GM12878 (cell line): Measurements from ENCODE around the gene MYT1. TPM values are rescaled to one million over a fixed set of nuclear protein-coding genes. Genes with fewer than 3 reads are reported as not detected.
A peak's percentile ranks its signal among the peaks of the same experiment; 100 is the strongest.

Source experiments
- ATAC-seq: fragments of 200-7000 bp; cut with Tn5 transposase; 3 replicates; pipeline ENCODE4 v1.9.1; 2020; ENCODE audit warnings: mild to moderate bottlenecking, moderate library complexity
- BruUV-seq: library from RNA; stranded (reverse); fragments of 400-500 nt; replicated peaks from 2 replicates; lab custom pipeline; 2021; lab: Mats Ljungman, UMichigan
- CTCF ChIA-PET: fragments of 300-600 bp; sonication (Branson Sonifier 250); formaldehyde crosslinking; extraction: SDS; loops from one replicate; lab custom pipeline; 2021; ENCODE audit warnings: inconsistent platforms; lab: Yijun Ruan, JAX
- POLR2A ChIA-PET: fragments of 350-600 bp; formaldehyde crosslinking; extraction: SDS; loops from one replicate; lab custom pipeline; 2021; ENCODE audit warnings: inconsistent platforms; lab: Charles Lee
- RAD21 ChIA-PET: fragments of 300-600 bp; sonication (Branson Sonifier 250); formaldehyde crosslinking; loops from one replicate; lab custom pipeline; 2023; ENCODE audit warnings: antibody characterized with exemption; ENCODE audit not compliant: unreplicated experiment; lab: Charles Lee
- SMC1A ChIA-PET: fragments of 300-600 bp; sonication (Branson Sonifier 250); formaldehyde crosslinking; loops from one replicate; lab custom pipeline; 2023; ENCODE audit not compliant: unreplicated experiment, uncharacterized antibody; lab: Charles Lee
- DNase-seq: peaks from one replicate; pipeline ENCODE4 v3.0.0-alpha.2; 2011; ENCODE audit warnings: low read depth, low spot score
- FAIRE-seq: peaks from 3 replicates; lab custom pipeline; 2011; peaks lifted over from hg19 to GRCh38; lab: Jason Lieb, UNC
- H2AFZ ChIP-seq: 2 replicates; pipeline ENCODE4 v1.6.0; 2011; ENCODE audit warnings: low read depth, low read length, control low read depth; ENCODE audit not compliant: control insufficient read depth
- H3K27ac ChIP-seq: 2 replicates; pipeline ENCODE4 v1.5.1; 2011; ENCODE audit warnings: control low read depth; ENCODE audit not compliant: control insufficient read depth, insufficient read depth
- H3K27me3 ChIP-seq, 2 experiments: replicated peaks in 1 of 2; 2 replicates each; pipeline versions ENCODE4 v1.6.0 to v1.6.1; 2011; ENCODE audit warnings: low read length in 1 of 2; ENCODE audit not compliant: control insufficient read depth in 2 of 2, insufficient read depth in 2 of 2
- H3K36me3 ChIP-seq, 2 experiments: 2 replicates each; pipeline ENCODE4 v1.5.1; 2011; ENCODE audit warnings: low read length in 1 of 2; ENCODE audit not compliant: control insufficient read depth in 2 of 2, insufficient read depth in 2 of 2
- H3K4me1 ChIP-seq: 2 replicates; pipeline ENCODE4 v1.6.1; 2011; ENCODE audit warnings: mild to moderate bottlenecking, low read length, moderate library complexity, mixed read lengths; ENCODE audit not compliant: control insufficient read depth, insufficient read depth
- H3K4me2 ChIP-seq: 2 replicates; pipeline ENCODE4 v1.6.0; 2011; ENCODE audit warnings: control low read depth; ENCODE audit not compliant: control insufficient read depth, insufficient read depth
- H3K4me3 ChIP-seq: fragments of 200-600 bp; sonication (generic); 2 replicates; pipeline ENCODE4 v1.5.1; 2016
- H3K79me2 ChIP-seq: 2 replicates; pipeline ENCODE4 v1.6.0; 2011; ENCODE audit warnings: low read length; ENCODE audit not compliant: control insufficient read depth, insufficient read depth
- H3K9ac ChIP-seq: 2 replicates; pipeline ENCODE4 v1.8.0; 2011; ENCODE audit warnings: low read length, control low read depth, mixed read lengths; ENCODE audit not compliant: control insufficient read depth, insufficient read depth
- H3K9me3 ChIP-seq: replicated peaks from 3 replicates; pipeline ENCODE4 v1.5.1; 2011; ENCODE audit warnings: mild to moderate bottlenecking, low read length; ENCODE audit not compliant: control insufficient read depth, insufficient read depth
- H4K20me1 ChIP-seq: 2 replicates; pipeline ENCODE4 v1.6.0; 2011; ENCODE audit not compliant: control insufficient read depth, insufficient read depth
- CHD2 ChIP-seq: IDR thresholded peaks from 2 replicates; pipeline ENCODE4 v1.6.1; 2011; ENCODE audit warnings: low read depth, low read length, improper control_type of control experiment, borderline replicate concordance
- DPF2 ChIP-seq: fragments of 450-650 bp; IDR thresholded peaks from 2 replicates; pipeline ENCODE4 v1.6.1; 2017; ENCODE audit warnings: mild to moderate bottlenecking
- ETV6 ChIP-seq, 2 experiments: fragments of 450-650 bp in 1 of 2; IDR thresholded peaks in 1 of 2; conservative IDR thresholded peaks in 1 of 2; 2 replicates each; pipeline ENCODE4 v1.6.1; 2014; ENCODE audit warnings: antibody characterized with exemption in 1 of 2, borderline replicate concordance in 1 of 2, low read depth in 1 of 2, mild to moderate bottlenecking in 1 of 2, moderate library complexity in 1 of 2
- REST ChIP-seq: IDR thresholded peaks from 2 replicates; pipeline ENCODE4 v1.6.1; 2012; ENCODE audit warnings: mild to moderate bottlenecking, low read depth, low read length
- SPI1 ChIP-seq: IDR thresholded peaks from 2 replicates; pipeline ENCODE4 v1.6.1; 2011; ENCODE audit warnings: low read depth, mild to moderate bottlenecking, low read length, moderate library complexity, borderline replicate concordance; ENCODE audit not compliant: insufficient read depth
- USF1 ChIP-seq: IDR thresholded peaks from 2 replicates; pipeline ENCODE4 v1.6.1; 2011; ENCODE audit warnings: borderline replicate concordance, low read depth, mild to moderate bottlenecking, moderate library complexity, mixed read lengths, low read length; ENCODE audit not compliant: insufficient read depth; ENCODE audit errors: extremely low read length
- WGBS: methylation state at CpG from one replicate; pipeline ENCODE4 v1.1.6; 2016; ENCODE audit warnings: low lambda C conversion rate; ENCODE audit not compliant: insufficient replicate concordance, insufficient coverage; ENCODE audit errors: missing lambda C conversion rate; 5-methylcytosine and 5-hydroxymethylcytosine counted together
- in situ Hi-C: fragments of 300-500 bp; cut with MboI; formaldehyde crosslinking; loops from 9 replicates; pipeline ENCODE4 v1.14.3; 2018; ENCODE audit warnings: mixed read lengths
- intact Hi-C: fragments of 100-400 bp; cut with micrococcal nuclease; formaldehyde crosslinking; loops from one replicate; pipeline ENCODE4 v1.14.2; 2022; ENCODE audit not compliant: unreplicated experiment
- polyA plus RNA-seq, 11 experiments: library from polyadenylated mRNA; depleted of rRNA in 4 of 11; unstranded in 6 of 11; stranded (reverse) in 5 of 11; fragments of >200 nt; fragmentation: Nextera tagmentation in 4 of 11; fragmentation: Illumina TruSeq in 1 of 11; extraction: Ambion mirVana in 4 of 11; extraction: Trizol in 1 of 11; gene quantifications; 1 replicate in 1 of 11; 2 replicates in 10 of 11; pipeline versions ENCODE4 v1.2.1 to v1.2.3, GENCODE V29; 2011 to 2016; ENCODE audit warnings: inconsistent platforms in 2 of 11, missing spikeins in 2 of 11, low read depth in 1 of 11
- total RNA-seq, 4 experiments: library from RNA; depleted of rRNA in 3 of 4; stranded (reverse); fragments of >200 nt in 3 of 4; fragmentation: Illumina TruSeq in 1 of 4; extraction: Trizol in 1 of 4; gene quantifications; 2 replicates each; pipeline versions ENCODE4 v1.2.1 to v1.2.3, GENCODE V29; 2013 to 2021

Gene MYT1
- total and polyA plus RNA-seq, 10 of the 15 experiments (the other 5 are each of a cell fraction or from before 2014, with no cell fraction given), result 0.01 to 0.10 TPM; not detected in 8

- H3K79me2 ChIP-seq, result no peaks in the 10 kb centered on the region
- in situ Hi-C loops (no loop called here), intact Hi-C loops (no loop called here)
- no peaks in the 10 kb centered on the region for H3K36me3 ChIP-seq
- ATAC-seq, result no peak
- DNase-seq, result no peak
- H3K27me3 ChIP-seq, result peaks cover 2 to 10% of the 10 kb centered on the region in 2 experiments
- 34% methylated on average over 23 of the region's 23 CpGs for WGBS
- no peak overlapping the region for H3K27ac ChIP-seq
- ChIA-PET CTCF (no interaction called here), POLR2A (no interaction called here), RAD21 (no interaction called here), SMC1A (no interaction called here)
- H3K4me2 ChIP-seq, result no peak overlapping the region
- H3K4me3 ChIP-seq, result no peak overlapping the region
- H2AFZ ChIP-seq, result no peak overlapping the region
- no TSS peak for BruUV-seq
- H4K20me1 ChIP-seq, result no peaks in the 10 kb centered on the region; the same call in 1 of the 2 replicates
- H3K9ac ChIP-seq, result no peak overlapping the region
- H3K9me3 ChIP-seq, result no peaks in the 10 kb centered on the region
- no peaks in the 10 kb centered on the region for H3K4me1 ChIP-seq
- FAIRE-seq, result no peak
- TF ChIP-seq SPI1 (peak; percentile 85), CHD2 (no peak), ETV6 (conservative IDR thresholded peaks at IDR 0.05 in 1 of 2, IDR thresholded peaks at IDR 0.05 in 1 of 2; ENCODE audit: borderline replicate concordance in 1 of 2, low read depth in 1 of 2) (no peak), USF1 (no peak), DPF2 (0 out of 2 replicates have a peak, but pooled peaks have one; percentile 31), REST (no peak)
Measured at GRCh38 chr20:64162239-64162910, 1.9 kb upstream of the MYT1 start.
